Panc1 (cell line): ENCODE data around the gene DYNC1H1. TPM values are rescaled to one million over a fixed set of nuclear protein-coding genes. Genes with fewer than 3 reads are reported as not detected.

Source experiments
- ATAC-seq: fragments of 200-7000 bp; cut with Tn5 transposase; 2 replicates; pipeline ENCODE4 v1.9.1; 2020; ENCODE audit warnings: mild to moderate bottlenecking, moderate library complexity
- BruUV-seq: library from RNA; stranded (reverse); fragments of 400-500 nt; replicated peaks from 2 replicates; lab custom pipeline; 2021; lab: Mats Ljungman, UMichigan
- CTCF ChIA-PET: fragments of 300-600 bp; sonication (Branson Sonifier 250); formaldehyde crosslinking; loops from one replicate; lab custom pipeline; 2022; ENCODE audit warnings: antibody characterized with exemption; lab: Charles Lee
- POLR2A ChIA-PET: fragments of 300-600 bp; sonication (Branson Sonifier 250); formaldehyde crosslinking; loops from one replicate; lab custom pipeline; 2022; ENCODE audit warnings: antibody characterized with exemption; lab: Charles Lee
- DNase-seq: peaks from one replicate; pipeline ENCODE4 v3.0.0-alpha.2; 2010; ENCODE audit warnings: low read depth, low spot score
- H3K27ac ChIP-seq: 2 replicates; pipeline ENCODE4 v1.5.1; 2011; ENCODE audit warnings: mild to moderate bottlenecking, low read length, inconsistent platforms
- H3K27me3 ChIP-seq: fragments of 200-500 bp; sonication (Bioruptor generic); 2 replicates; pipeline ENCODE4 v1.6.0; 2014; ENCODE audit warnings: low read length, inconsistent platforms; ENCODE audit not compliant: control insufficient read depth, insufficient read depth
- H3K36me3 ChIP-seq: fragments of 200-500 bp; sonication (Bioruptor generic); 2 replicates; pipeline ENCODE4 v1.5.1; 2014; ENCODE audit warnings: inconsistent platforms, mild to moderate bottlenecking, low read length, moderate library complexity; ENCODE audit not compliant: control insufficient read depth, insufficient read depth
- H3K4me1 ChIP-seq: 2 replicates; pipeline ENCODE4 v1.5.1; 2011; ENCODE audit warnings: inconsistent platforms, mild to moderate bottlenecking, low read length, moderate library complexity; ENCODE audit not compliant: control insufficient read depth, insufficient read depth
- H3K4me3 ChIP-seq, 2 experiments: 2 replicates each; pipeline ENCODE4 v1.5.1; 2011 to 2012; ENCODE audit warnings: low read depth in 2 of 2, low read length in 2 of 2, mild to moderate bottlenecking in 2 of 2, inconsistent platforms in 1 of 2, moderate library complexity in 1 of 2
- H3K9me3 ChIP-seq: fragments of 200-500 bp; sonication (Bioruptor generic); 2 replicates; pipeline ENCODE4 v1.5.1; 2014; ENCODE audit warnings: low read depth, mild to moderate bottlenecking, inconsistent platforms, low read length, moderate library complexity; ENCODE audit not compliant: control insufficient read depth, insufficient read depth
- POLR2AphosphoS5 ChIP-seq: IDR thresholded peaks from 2 replicates; pipeline ENCODE4 v1.6.1; 2012; ENCODE audit warnings: mild to moderate bottlenecking, low read depth, low read length, moderate library complexity
- SIN3A ChIP-seq: IDR thresholded peaks from 2 replicates; pipeline ENCODE4 v1.6.1; 2012; ENCODE audit warnings: low read depth, mild to moderate bottlenecking, low read length, moderate library complexity, borderline replicate concordance; ENCODE audit not compliant: insufficient read depth
- TCF7L2 ChIP-seq: IDR thresholded peaks from 2 replicates; pipeline ENCODE4 v1.6.1; 2011; ENCODE audit warnings: mild to moderate bottlenecking, low read depth, low read length, inconsistent platforms
- in situ Hi-C: cut with HindIII; loops from 2 replicates; pipeline ENCODE4 v1.10.0; 2016; ENCODE audit warnings: low sequenced_read_pairs, low pct_unique_long_range_greater_than_20kb
- intact Hi-C: fragments of 100-400 bp; cut with micrococcal nuclease; formaldehyde crosslinking; loops from one replicate; pipeline ENCODE4 v1.10.0; 2022; ENCODE audit not compliant: unreplicated experiment
- total RNA-seq: library from RNA; stranded (reverse); gene quantifications from one replicate; pipeline ENCODE4 v1.2.1, GENCODE V29; 2021; ENCODE audit not compliant: unreplicated experiment
- TF ChIP-seq, protein P1 (sequence below): fragments of 450-650 bp; IDR thresholded peaks from 2 replicates; pipeline ENCODE4 v1.5.1; 2017; ENCODE audit warnings: mild to moderate bottlenecking
- TF ChIP-seq, protein P2 (sequence below), 2 experiments: IDR thresholded peaks; 2 replicates each; pipeline ENCODE4 v1.6.1; 2011 to 2012; ENCODE audit warnings: low read depth in 2 of 2, control low read depth in 1 of 2, low read length in 1 of 2, mild to moderate bottlenecking in 1 of 2, moderate library complexity in 1 of 2; ENCODE audit not compliant: insufficient read depth in 1 of 2

The DYNC1H1 gene
- total RNA-seq, 1 experiment from 2014 or later: 382 TPM

DNA sequence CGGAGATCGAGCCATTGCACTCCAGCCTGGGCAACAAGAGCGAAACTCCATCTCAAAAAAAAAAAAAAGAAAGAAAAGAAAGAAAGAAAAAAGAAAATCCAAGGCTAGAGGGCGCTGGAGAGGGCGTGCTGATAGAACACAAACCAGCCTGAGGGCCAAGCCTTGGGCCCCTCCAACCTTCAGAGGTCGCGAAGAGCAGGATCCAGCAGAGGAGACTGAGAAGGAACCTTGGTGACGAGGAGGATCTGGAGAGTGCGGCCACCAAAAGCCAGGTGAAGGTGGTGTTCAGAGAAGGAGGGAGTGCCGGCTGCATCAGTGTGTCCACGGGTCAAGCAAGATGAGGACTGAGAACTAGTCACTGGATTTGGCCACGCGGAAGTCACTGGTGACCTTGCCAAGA lies 4.1 kb upstream of the DYNC1H1 start:
- BruUV-seq: no TSS peak
- intact Hi-C loops: loop anchor here (10.0 kb wide), 1 partner anchor 355 kb away; the partner anchor contains the start of gene ZNF839
- DNase-seq: no peak
- in situ Hi-C loops: no loop called here
- ChIA-PET POLR2A (no interaction called here), CTCF (interaction anchor here (0.6 kb wide), 2 partner anchors 17 to 355 kb away, joined by 3 to 5 read pairs; no protein-coding TSS in a partner anchor)
- H3K4me1 ChIP-seq: no peaks in the 10 kb centered on the region
- H3K36me3 ChIP-seq: no peaks in the 10 kb centered on the region; the same call in 1 of the 2 replicates
- TF ChIP-seq POLR2AphosphoS5: no peak
- TF ChIP-seq, protein P1, sequence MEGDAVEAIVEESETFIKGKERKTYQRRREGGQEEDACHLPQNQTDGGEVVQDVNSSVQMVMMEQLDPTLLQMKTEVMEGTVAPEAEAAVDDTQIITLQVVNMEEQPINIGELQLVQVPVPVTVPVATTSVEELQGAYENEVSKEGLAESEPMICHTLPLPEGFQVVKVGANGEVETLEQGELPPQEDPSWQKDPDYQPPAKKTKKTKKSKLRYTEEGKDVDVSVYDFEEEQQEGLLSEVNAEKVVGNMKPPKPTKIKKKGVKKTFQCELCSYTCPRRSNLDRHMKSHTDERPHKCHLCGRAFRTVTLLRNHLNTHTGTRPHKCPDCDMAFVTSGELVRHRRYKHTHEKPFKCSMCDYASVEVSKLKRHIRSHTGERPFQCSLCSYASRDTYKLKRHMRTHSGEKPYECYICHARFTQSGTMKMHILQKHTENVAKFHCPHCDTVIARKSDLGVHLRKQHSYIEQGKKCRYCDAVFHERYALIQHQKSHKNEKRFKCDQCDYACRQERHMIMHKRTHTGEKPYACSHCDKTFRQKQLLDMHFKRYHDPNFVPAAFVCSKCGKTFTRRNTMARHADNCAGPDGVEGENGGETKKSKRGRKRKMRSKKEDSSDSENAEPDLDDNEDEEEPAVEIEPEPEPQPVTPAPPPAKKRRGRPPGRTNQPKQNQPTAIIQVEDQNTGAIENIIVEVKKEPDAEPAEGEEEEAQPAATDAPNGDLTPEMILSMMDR: peak; percentile 74
- H3K9me3 ChIP-seq: no peaks in the 10 kb centered on the region
- ATAC-seq: no peak
- H3K27me3 ChIP-seq: no peaks in the 10 kb centered on the region
- no peak overlapping the region for H3K27ac ChIP-seq
- peak overlapping the region in 1 of 2 experiments; percentile 4; a peak in 1 of 4 replicates for H3K4me3 ChIP-seq

DNA sequence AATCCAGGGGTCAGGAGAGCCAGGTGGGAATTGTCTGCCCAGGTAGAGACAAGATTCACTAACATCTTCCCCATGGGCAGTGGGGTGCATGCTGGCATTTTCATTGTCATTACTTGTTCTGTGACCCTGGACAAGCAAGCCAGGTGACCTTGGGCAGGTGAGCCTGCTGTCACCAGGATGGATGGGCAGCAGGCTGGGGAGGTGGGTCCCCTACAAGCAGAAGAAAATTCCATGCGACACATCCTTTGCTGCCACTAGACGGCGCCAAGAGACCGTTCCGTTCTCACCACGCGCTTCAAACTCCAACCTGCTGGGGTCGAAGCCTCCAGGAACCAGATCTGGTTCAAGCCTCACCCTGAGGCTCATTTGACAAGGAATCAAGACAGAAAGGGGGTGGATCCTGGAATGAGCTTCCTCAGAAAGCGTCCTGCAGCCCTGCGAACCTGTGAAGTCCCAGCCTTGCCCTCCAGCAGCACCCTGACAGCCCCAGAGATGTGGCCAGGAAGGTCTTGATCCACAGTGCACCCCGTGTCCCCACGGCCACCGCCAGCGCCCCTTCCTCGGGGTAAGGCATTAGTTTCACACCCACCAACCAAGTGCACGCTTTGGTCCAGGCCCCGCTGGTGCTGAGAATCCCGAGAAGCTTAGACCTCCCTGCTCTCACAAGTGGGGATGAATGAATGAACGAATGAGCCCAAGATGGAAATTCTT lies 3.2 kb upstream of the DYNC1H1 start:
- no peaks in the 10 kb centered on the region; the same call in 1 of the 2 replicates for H3K36me3 ChIP-seq
- POLR2A ChIA-PET: no interaction called here
- H3K9me3 ChIP-seq: no peaks in the 10 kb centered on the region
- intact Hi-C loops: loop anchor here (10.0 kb wide), 1 partner anchor 354 kb away; the partner anchor contains the start of gene ZNF839
- CTCF ChIA-PET: interaction anchor here (0.6 kb wide), 1 partner anchor 136 kb away, joined by 3 read pairs; no protein-coding TSS in a partner anchor
- no TSS peak for BruUV-seq
- no peak overlapping the region for H3K4me3 ChIP-seq
- H3K4me1 ChIP-seq: no peaks in the 10 kb centered on the region; the same call in 1 of the 2 replicates
- no peaks in the 10 kb centered on the region for H3K27me3 ChIP-seq
- TF ChIP-seq POLR2AphosphoS5: no peak
- TF ChIP-seq, protein P1: peak; percentile 88
- no peak for TF ChIP-seq TCF7L2
- TF ChIP-seq SIN3A: no peak
- TF ChIP-seq, protein P2, sequence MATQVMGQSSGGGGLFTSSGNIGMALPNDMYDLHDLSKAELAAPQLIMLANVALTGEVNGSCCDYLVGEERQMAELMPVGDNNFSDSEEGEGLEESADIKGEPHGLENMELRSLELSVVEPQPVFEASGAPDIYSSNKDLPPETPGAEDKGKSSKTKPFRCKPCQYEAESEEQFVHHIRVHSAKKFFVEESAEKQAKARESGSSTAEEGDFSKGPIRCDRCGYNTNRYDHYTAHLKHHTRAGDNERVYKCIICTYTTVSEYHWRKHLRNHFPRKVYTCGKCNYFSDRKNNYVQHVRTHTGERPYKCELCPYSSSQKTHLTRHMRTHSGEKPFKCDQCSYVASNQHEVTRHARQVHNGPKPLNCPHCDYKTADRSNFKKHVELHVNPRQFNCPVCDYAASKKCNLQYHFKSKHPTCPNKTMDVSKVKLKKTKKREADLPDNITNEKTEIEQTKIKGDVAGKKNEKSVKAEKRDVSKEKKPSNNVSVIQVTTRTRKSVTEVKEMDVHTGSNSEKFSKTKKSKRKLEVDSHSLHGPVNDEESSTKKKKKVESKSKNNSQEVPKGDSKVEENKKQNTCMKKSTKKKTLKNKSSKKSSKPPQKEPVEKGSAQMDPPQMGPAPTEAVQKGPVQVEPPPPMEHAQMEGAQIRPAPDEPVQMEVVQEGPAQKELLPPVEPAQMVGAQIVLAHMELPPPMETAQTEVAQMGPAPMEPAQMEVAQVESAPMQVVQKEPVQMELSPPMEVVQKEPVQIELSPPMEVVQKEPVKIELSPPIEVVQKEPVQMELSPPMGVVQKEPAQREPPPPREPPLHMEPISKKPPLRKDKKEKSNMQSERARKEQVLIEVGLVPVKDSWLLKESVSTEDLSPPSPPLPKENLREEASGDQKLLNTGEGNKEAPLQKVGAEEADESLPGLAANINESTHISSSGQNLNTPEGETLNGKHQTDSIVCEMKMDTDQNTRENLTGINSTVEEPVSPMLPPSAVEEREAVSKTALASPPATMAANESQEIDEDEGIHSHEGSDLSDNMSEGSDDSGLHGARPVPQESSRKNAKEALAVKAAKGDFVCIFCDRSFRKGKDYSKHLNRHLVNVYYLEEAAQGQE (IDR thresholded peaks at IDR 0.05; ENCODE audit: insufficient read depth in 1 of 2, low read depth in 2 of 2, low read length in 1 of 2): no peak
- H3K27ac ChIP-seq: no peak overlapping the region
- in situ Hi-C loops: no loop called here
- peak; percentile 56 for ATAC-seq
- DNase-seq: peak; percentile 68
